BE2C (cell line): ENCODE results near the gene MAPKAP1.

Experiments used
- DNase-seq: peaks from one replicate; pipeline ENCODE4 v3.0.0-alpha.2; 2020
- H3K27me3 ChIP-seq: fragments of 250-450 bp; sonication (Bioruptor Pico); 2 replicates; pipeline ENCODE4 v1.5.1; 2020; ENCODE audit warnings: mild to moderate bottlenecking
- H3K36me3 ChIP-seq: fragments of 250-450 bp; sonication (Bioruptor Pico); 2 replicates; pipeline ENCODE4 v1.5.1; 2020; ENCODE audit warnings: mild to moderate bottlenecking
- H3K4me1 ChIP-seq: fragments of 250-450 bp; sonication (Bioruptor Pico); 2 replicates; pipeline ENCODE4 v1.5.1; 2020
- H3K4me3 ChIP-seq: 2 replicates; pipeline ENCODE4 v1.5.1; 2011; ENCODE audit warnings: low read depth, low read length
- H3K9me3 ChIP-seq: fragments of 250-450 bp; sonication (Bioruptor Pico); 2 replicates; pipeline ENCODE4 v1.5.1; 2020
- CTCF ChIP-seq: IDR thresholded peaks from 2 replicates; pipeline ENCODE4 v1.5.1; 2012; ENCODE audit warnings: mild to moderate bottlenecking, low read depth, low read length

Gene MAPKAP1

GRCh38 chr9:125515983-125516940 lies 190.7 kb downstream of the MAPKAP1 start:
- Histone ChIP-seq H3K9me3 (no peaks in the 10 kb centered on the region), H3K27me3 (no peaks in the 10 kb centered on the region; the same call in 1 of the 2 replicates), H3K36me3 (no peaks in the 10 kb centered on the region; the same call in 1 of the 2 replicates), H3K4me1 (no peaks in the 10 kb centered on the region), H3K4me3 (no peak overlapping the region)
- DNase-seq = no peak
- TF ChIP-seq CTCF = no peak

DNA sequence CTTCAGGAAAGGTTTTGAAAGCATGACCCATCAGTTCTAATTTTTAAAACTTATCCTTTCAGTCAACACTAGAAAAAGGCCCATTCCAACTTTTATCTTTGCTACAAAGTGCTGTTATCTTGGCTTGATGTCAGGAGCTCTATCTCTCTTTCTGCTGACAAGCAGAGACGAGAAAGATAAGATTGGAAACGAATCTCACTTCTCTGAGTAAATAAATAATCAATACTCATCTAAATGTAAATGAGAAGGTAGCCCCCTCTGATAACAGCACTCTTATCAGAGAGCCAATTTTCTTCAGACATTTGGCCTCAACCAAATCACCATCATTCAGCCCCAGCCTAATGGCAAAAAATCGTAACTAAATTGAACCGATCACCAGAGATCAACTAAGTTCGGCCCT lies 191.7 kb downstream of the MAPKAP1 start:
- no peak overlapping the region for H3K4me3 ChIP-seq

GRCh38 chr9:125514468-125514867 lies 192.5 kb downstream of the MAPKAP1 start:
- Histone ChIP-seq H3K36me3 (no peaks in the 10 kb centered on the region), H3K9me3 (no peaks in the 10 kb centered on the region), H3K27me3 (no peaks in the 10 kb centered on the region; the same call in 1 of the 2 replicates), H3K4me1 (peaks cover 5% of the 10 kb centered on the region; the same call in 1 of the 2 replicates), H3K4me3 (no peak overlapping the region)
- no peak for TF ChIP-seq CTCF
- no peak for DNase-seq

More for the DNA sequence above, 191.7 kb downstream of the MAPKAP1 start:
- no peak for TF ChIP-seq CTCF
- Histone ChIP-seq H3K4me1 (no peaks in the 10 kb centered on the region), H3K9me3 (no peaks in the 10 kb centered on the region), H3K27me3 (no peaks in the 10 kb centered on the region; the same call in 1 of the 2 replicates), H3K36me3 (no peaks in the 10 kb centered on the region)
- DNase-seq = no peak

GRCh38 chr9:125513668-125514413 lies 193.2 kb downstream of the MAPKAP1 start:
- no peak for DNase-seq
- H3K9me3 ChIP-seq = no peaks in the 10 kb centered on the region
- no peak for TF ChIP-seq CTCF
- H3K4me1 ChIP-seq = peaks cover 5% of the 10 kb centered on the region; the same call in 1 of the 2 replicates
- H3K4me3 ChIP-seq = no peak overlapping the region
- H3K27me3 ChIP-seq = no peaks in the 10 kb centered on the region; the same call in 1 of the 2 replicates
- no peaks in the 10 kb centered on the region for H3K36me3 ChIP-seq

- Histone ChIP-seq H3K9me3 (no peaks in the 10 kb centered on the region), H3K4me1 (peaks cover 5% of the 10 kb centered on the region; the same call in 1 of the 2 replicates), H3K4me3 (no peak overlapping the region), H3K27me3 (no peaks in the 10 kb centered on the region; the same call in 1 of the 2 replicates), H3K36me3 (no peaks in the 10 kb centered on the region)
- no peak for TF ChIP-seq CTCF
- DNase-seq = no peak
These were observed 193.7 kb downstream of the MAPKAP1 start for GRCh38 chr9:125513303-125513667.
